Caco-2 (cell line): ENCODE measurements around the gene SSB. TPM values are rescaled to one million over a fixed set of nuclear protein-coding genes. Genes with fewer than 3 reads are reported as not detected.

ENCODE experiments used
- BruUV-seq: library from RNA; stranded (reverse); fragments of 400-500 nt; replicated peaks from 2 replicates; lab custom pipeline; 2021; lab: Mats Ljungman, UMichigan
- CTCF ChIA-PET: fragments of 300-600 bp; sonication (Branson Sonifier 250); formaldehyde crosslinking; loops from one replicate; lab custom pipeline; 2022; ENCODE audit warnings: antibody characterized with exemption; lab: Charles Lee
- POLR2A ChIA-PET: fragments of 300-600 bp; sonication (Branson Sonifier 250); formaldehyde crosslinking; loops from one replicate; lab custom pipeline; 2022; ENCODE audit warnings: antibody characterized with exemption; lab: Charles Lee
- DNase-seq, 2 experiments: peaks; one replicate each; pipeline versions ENCODE4 v3.0.0 to v3.0.0-alpha.2; 2020 to 2022
- H3K27me3 ChIP-seq: replicated peaks from 2 replicates; pipeline ENCODE4 v1.6.0; 2011; ENCODE audit warnings: low read length; ENCODE audit not compliant: control insufficient read depth, insufficient read depth
- H3K36me3 ChIP-seq: 2 replicates; pipeline ENCODE4 v1.5.1; 2011; ENCODE audit warnings: low read length; ENCODE audit not compliant: control insufficient read depth, insufficient read depth
- H3K4me1 ChIP-seq: fragments of 250-450 bp; sonication (Bioruptor Pico); 2 replicates; pipeline ENCODE4 v1.5.1; 2020; ENCODE audit warnings: mild to moderate bottlenecking
- H3K4me3 ChIP-seq: 2 replicates; pipeline ENCODE4 v1.5.1; 2011; ENCODE audit warnings: low read depth, mild to moderate bottlenecking, control low read depth, low read length
- H3K9me3 ChIP-seq: fragments of 250-450 bp; sonication (Bioruptor Pico); 2 replicates; pipeline ENCODE4 v1.5.1; 2020; ENCODE audit warnings: mild to moderate bottlenecking, moderate library complexity
- H3K27ac Mint-ChIP-seq: one replicate; pipeline ENCODE4 v1.8.0; 2022; ENCODE audit warnings: mixed read lengths; ENCODE audit not compliant: unreplicated experiment
- H3K27me3 Mint-ChIP-seq: one replicate; pipeline ENCODE4 v1.8.0; 2022; ENCODE audit warnings: mixed read lengths; ENCODE audit not compliant: insufficient read depth, unreplicated experiment
- H3K36me3 Mint-ChIP-seq: one replicate; pipeline ENCODE4 v1.8.0; 2022; ENCODE audit warnings: mild to moderate bottlenecking, mixed read lengths; ENCODE audit not compliant: insufficient read depth, unreplicated experiment
- H3K4me1 Mint-ChIP-seq: one replicate; pipeline ENCODE4 v1.8.0; 2022; ENCODE audit warnings: low read depth, mixed read lengths; ENCODE audit not compliant: unreplicated experiment
- H3K4me3 Mint-ChIP-seq: one replicate; pipeline ENCODE4 v1.8.0; 2022; ENCODE audit warnings: mild to moderate bottlenecking, moderate library complexity, mixed read lengths; ENCODE audit not compliant: unreplicated experiment
- H3K9me3 Mint-ChIP-seq: one replicate; pipeline ENCODE4 v1.8.0; 2022; ENCODE audit warnings: mixed read lengths; ENCODE audit not compliant: unreplicated experiment
- CTCF ChIP-seq, 2 experiments: fragments of 200-600 bp in 1 of 2; IDR thresholded peaks; 1 replicate in 1 of 2; 2 replicates in 1 of 2; pipeline versions ENCODE4 v1.5.1 to v1.8.0; 2011 to 2022; ENCODE audit warnings: antibody characterized with exemption in 1 of 2, control low read depth in 1 of 2, inconsistent platforms in 1 of 2, low read depth in 1 of 2, low read length in 1 of 2, mild to moderate bottlenecking in 1 of 2, moderate library complexity in 1 of 2; ENCODE audit not compliant: insufficient read depth in 1 of 2, severe bottlenecking in 1 of 2, unreplicated experiment in 1 of 2
- intact Hi-C: fragments of 100-400 bp; cut with micrococcal nuclease; formaldehyde crosslinking; loops from one replicate; pipeline ENCODE4 v1.10.0; 2022; ENCODE audit not compliant: unreplicated experiment
- total RNA-seq: library from RNA; stranded (reverse); gene quantifications from 2 replicates; pipeline ENCODE4 v1.2.3, GENCODE V29; 2022

SSB gene
- total RNA-seq, 1 experiment from 2014 or later, result 215 TPM

DNA sequence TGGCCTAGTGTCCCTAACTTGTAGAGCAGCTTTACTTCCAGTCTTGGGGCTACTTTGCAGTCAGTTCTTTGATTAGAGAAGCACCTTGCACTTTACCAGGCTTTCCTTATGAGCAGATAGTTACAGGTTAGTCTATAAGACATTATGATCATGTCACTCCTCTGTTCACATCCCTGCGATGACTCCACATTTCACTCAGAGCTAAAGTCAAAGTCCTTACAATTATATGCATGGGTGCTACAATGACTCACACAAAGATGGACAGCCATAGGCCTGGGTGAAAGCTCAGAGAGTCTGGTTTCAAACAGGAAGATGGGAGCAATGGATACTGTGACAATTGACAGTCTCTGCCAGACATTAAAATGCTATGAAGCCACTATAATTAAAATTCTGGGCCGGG lies 27.1 kb upstream of the SSB start:
- no peak for TF ChIP-seq CTCF (IDR thresholded peaks at IDR 0.05; ENCODE audit: insufficient read depth in 1 of 2, low read depth in 1 of 2, low read length in 1 of 2, severe bottlenecking in 1 of 2, unreplicated experiment in 1 of 2)
- no peaks in the 10 kb centered on the region for H3K27me3 Mint-ChIP-seq
- Histone ChIP-seq H3K36me3 (no peaks in the 10 kb centered on the region), H3K27me3 (no peaks in the 10 kb centered on the region), H3K4me1 (no peaks in the 10 kb centered on the region), H3K9me3 (no peaks in the 10 kb centered on the region), H3K4me3 (no peak overlapping the region)
- ChIA-PET CTCF (no interaction called here), POLR2A (no interaction called here)
- intact Hi-C loops, result no loop called here
- no peak overlapping the region for H3K27ac Mint-ChIP-seq
- H3K4me1 Mint-ChIP-seq, result no peaks in the 10 kb centered on the region
- no peak for DNase-seq
- BruUV-seq, result no TSS peak
- no peaks in the 10 kb centered on the region for H3K9me3 Mint-ChIP-seq
- H3K4me3 Mint-ChIP-seq, result no peak overlapping the region
- no peaks in the 10 kb centered on the region for H3K36me3 Mint-ChIP-seq

GRCh38 chr2:169772651-169773050 lies 26.0 kb upstream of the SSB start:
- Histone ChIP-seq H3K9me3 (no peaks in the 10 kb centered on the region), H3K4me3 (no peak overlapping the region), H3K36me3 (no peaks in the 10 kb centered on the region), H3K27me3 (no peaks in the 10 kb centered on the region), H3K4me1 (no peaks in the 10 kb centered on the region)
- no peak for TF ChIP-seq CTCF (IDR thresholded peaks at IDR 0.05; ENCODE audit: insufficient read depth in 1 of 2, low read depth in 1 of 2, low read length in 1 of 2, severe bottlenecking in 1 of 2, unreplicated experiment in 1 of 2)
- intact Hi-C loops, result no loop called here
- Mint-ChIP-seq H3K27ac (no peak overlapping the region), H3K27me3 (no peaks in the 10 kb centered on the region), H3K4me3 (no peak overlapping the region), H3K4me1 (no peaks in the 10 kb centered on the region), H3K36me3 (no peaks in the 10 kb centered on the region), H3K9me3 (no peaks in the 10 kb centered on the region)
- BruUV-seq, result no TSS peak
- ChIA-PET POLR2A (no interaction called here), CTCF (no interaction called here)
- DNase-seq, result no peak

GRCh38 chr2:169775354-169775753 lies 23.3 kb upstream of the SSB start:
- H3K4me3 ChIP-seq, result no peak overlapping the region
- DNase-seq, result no peak
- TF ChIP-seq CTCF (IDR thresholded peaks at IDR 0.05; ENCODE audit: insufficient read depth in 1 of 2, low read depth in 1 of 2, low read length in 1 of 2, severe bottlenecking in 1 of 2, unreplicated experiment in 1 of 2), result no peak
- H3K4me1 ChIP-seq, result no peaks in the 10 kb centered on the region
- no peaks in the 10 kb centered on the region for H3K9me3 ChIP-seq
- Mint-ChIP-seq H3K9me3 (no peaks in the 10 kb centered on the region), H3K27ac (no peak overlapping the region), H3K4me1 (no peaks in the 10 kb centered on the region), H3K36me3 (no peaks in the 10 kb centered on the region), H3K4me3 (no peak overlapping the region), H3K27me3 (no peaks in the 10 kb centered on the region)
- H3K36me3 ChIP-seq, result no peaks in the 10 kb centered on the region
- no TSS peak for BruUV-seq
- ChIA-PET POLR2A (no interaction called here), CTCF (no interaction called here)
- intact Hi-C loops, result no loop called here
- H3K27me3 ChIP-seq, result no peaks in the 10 kb centered on the region
